ENCODE measurements around the gene LHX6. TPM values are rescaled to one million over a fixed set of nuclear protein-coding genes. Genes with fewer than 3 reads are reported as not detected.

Gene LHX6
- total RNA-seq = not detected

DNA sequence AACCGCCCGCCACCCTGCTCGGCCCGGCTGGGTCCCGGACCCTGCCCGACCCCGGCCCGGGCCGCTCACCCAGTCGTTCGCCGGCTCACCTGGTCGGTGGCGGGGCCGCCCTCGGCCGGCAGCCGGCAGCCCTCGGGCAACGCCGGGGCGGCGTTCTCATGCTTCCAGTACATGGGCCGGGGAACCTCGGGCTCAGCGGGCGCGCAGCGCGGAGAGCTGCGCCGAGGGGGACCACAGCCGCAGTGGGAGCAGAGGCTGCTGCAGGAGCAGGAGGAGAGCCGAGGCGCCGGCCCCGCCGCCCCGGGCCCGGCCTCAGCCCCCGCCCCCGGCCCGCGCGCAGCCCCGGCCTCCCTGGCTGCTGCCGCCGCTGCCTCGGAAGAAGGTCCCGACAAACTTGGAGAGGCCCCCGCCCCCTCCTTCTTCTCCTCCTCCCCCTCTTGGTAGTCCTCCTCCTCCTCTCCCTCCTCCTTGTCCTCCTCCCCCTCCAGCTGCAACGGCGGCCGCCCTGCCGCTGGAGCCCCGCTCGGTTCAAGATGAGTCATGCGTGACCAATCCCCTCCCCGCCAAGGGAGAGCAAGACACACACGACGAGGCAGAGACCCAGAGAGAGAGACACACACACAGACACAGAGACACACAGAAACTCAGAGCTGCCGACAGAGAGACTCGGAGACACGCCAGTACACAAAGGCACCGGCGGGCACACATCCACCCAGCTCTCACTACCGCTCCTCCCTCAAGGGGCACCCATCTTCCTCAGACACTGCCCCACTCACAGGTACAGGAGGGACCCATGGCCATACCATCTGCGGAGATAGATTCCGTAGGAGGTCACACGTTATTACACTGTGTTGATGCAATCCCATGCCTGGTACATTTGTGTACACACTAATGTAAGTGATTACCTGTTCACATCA, at the start of gene LHX6:
Gene LHX6 (minus strand): TSS at position 390 of the 917 bp plus-strand sequence. CDS start 217 bp downstream, at position 173.
- no peak for DNase-seq

DNA sequence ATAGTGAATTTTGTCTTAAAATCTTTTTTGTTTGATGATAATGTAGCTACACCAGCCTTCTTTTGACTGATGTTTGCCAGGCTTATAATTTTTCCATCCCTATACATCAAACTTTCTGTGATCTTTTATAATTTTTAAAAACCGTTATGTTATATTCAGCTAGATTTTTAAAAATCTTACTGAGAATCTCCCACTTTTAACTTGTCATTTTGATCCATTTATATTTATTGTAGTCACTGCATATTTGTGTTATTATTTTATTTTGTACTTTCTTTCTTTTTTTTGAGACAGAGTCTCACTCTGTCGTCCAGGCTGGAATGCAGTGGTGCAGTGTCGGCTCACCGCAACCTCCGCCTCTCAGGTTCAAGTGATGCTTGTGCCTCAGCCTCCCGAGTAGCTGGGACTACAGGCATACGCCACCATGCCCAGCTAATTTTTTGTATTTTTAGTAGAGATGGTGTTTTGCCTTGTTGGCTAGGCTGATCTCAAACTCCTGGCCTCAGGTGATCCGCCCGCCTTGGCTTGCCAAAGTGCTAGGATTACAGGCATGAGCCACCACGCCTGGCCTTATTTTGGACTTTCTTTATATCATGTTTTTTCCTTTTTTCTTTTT, 48.6 kb upstream of the LHX6 start:
- DNase-seq = no peak

DNA sequence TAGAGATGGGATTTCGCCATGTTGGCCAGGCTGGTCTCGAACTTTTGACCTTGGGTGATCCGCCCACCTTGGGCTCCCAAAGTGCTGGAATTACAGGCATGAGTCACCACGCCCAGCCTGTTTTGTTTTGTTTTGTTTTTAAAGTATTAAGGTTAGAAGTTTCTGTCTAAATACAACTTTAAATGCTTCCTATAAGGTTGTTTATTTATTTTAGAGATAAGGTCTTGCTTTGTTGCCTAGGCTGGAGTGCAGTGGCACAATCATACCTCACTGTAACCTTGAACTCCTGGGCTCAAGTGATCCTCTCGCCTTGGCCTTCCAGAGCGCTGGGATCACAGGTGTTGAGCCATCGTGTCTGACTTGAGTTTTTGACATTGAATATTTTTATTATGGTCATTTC, 47.3 kb upstream of the LHX6 start:
- DNase-seq = no peak

DNA sequence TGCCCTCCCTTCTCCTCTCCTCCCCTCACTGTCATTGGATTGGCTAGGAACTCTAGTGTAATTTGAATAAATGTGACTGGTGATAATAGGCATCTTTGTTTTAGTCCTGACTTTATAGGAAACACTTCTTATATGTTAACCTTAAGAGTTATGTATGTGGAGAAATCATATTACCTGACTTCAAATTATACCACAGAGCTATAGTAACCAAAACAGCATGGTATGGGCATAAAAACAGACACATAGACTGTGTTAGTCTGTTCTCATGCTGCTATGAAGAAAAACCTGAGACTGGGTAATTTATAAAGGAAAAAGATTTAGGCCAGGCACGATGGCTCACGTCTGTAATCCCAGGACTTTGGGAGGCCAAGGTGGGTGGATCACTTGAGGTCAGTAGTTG, 45.3 kb upstream of the LHX6 start:
- DNase-seq = no peak

DNA sequence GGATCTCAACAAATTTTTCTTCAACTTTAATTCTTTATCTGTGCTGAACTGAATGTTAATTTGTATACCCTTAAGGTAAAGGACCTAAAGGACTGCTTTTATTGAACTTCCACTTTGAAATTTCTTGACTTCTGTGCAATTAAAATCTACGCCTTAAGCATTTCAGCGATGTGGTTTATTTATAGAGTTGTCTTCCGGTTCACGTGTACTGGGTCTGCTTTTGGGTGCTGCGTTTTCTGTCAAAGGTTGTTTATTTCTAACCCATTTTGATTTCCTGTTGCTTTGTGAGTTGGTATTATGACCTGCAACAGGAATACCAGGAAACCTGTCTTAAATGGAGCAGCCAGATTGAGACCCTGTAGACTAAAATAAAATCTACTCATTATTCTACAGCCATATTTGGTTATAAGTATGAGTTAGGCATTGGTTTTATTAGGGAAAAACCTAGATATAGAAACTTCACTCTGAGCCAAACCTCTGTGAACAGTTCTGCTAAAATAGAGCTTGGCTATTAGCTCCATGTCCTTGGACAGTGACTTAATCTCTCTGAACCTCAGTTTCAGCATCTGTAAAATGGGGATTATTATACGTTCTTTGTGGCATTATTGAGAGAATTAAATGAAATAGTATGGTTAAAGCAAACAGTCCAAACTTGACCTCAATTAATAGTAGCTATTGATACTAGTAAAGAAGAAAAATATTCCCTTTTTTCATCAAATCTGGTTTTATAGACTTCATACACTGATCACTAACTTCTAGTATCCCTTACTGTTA, 39.5 kb upstream of the LHX6 start:
- DNase-seq = no peak

DNA sequence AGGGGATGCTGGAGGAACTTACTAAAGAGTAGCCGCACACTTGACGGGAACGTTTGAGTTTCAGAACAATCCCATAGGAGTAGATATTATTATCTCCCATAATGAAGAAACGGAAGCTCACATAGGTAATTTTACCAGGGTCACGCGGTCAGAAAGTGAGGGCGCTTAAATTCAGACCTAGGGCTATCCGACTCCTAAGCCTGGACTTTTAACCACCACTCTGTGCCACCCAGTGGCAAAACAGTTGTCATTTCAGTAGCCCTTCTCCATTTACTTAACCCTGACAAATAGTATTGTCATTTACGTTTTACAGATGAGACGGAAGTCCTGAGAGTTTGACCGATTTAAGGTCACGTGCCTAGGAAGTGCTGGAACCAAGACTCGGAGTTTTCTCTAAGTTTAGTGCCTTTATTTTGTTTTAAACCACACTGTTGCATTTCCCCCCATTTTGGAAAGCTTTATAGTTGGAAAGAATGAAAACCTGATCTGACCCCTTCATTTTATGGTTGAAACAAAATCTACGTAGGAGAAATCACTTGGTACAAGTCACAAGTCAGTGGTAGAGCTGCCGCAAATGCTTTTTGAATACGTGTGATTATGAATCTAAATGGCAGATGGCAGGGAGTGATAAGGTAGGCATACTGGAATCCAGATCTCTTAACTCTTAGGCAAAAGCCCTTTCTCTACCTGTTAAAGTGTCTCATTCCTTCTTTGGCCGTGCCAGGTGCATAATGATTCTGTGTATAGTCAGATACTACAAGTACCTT, 36.6 kb upstream of the LHX6 start:
- DNase-seq = peak; percentile 2

DNA sequence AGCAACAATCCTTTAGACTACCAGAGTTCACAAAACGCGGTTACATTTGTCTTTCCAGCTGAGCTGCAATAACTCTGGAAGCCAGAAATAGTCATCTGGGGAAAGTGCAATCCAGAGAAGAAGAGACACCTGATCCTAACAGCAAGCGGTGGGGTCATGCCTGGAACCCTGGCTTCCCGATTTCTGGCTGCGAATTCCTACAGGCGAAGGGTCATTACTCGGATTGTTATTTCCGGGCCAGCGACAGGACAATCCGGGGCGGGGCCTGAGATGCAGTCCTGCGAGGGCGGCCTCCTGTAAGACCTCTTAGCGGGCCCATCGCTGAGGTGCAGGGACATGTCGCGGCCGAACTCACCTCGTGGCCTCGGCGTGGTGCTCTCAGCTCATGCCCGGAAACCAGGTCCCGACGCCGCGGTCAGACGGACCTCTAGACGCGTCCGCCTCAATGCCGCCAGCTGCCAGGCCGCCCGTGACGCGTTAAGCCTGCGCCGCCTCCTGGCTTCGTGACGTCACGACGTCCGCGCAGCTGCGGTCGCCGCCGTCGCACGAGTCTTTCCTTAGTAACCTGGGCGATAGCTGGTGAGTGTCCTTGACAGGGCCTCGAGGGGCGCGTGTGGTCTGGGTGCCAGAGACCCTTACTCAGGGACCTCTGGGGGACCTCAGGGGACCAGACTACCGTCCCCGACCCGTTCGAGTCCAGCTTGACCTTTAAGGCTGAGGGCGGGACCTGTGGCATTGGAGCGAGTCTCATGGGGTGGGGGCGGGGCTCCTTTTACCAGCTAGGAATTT, 35.8 kb upstream of the LHX6 start, which contains the start of the genes MRRF and RBM18:
Gene MRRF (plus strand): TSS at position 523 of the 789 bp plus-strand sequence. CDS start 6,010 bp downstream, outside the sequence.
Gene RBM18 (minus strand): TSS at position 481 of the 789 bp plus-strand sequence. CDS start 3,348 bp downstream, outside the sequence.
- peak; percentile 81 for DNase-seq

DNA sequence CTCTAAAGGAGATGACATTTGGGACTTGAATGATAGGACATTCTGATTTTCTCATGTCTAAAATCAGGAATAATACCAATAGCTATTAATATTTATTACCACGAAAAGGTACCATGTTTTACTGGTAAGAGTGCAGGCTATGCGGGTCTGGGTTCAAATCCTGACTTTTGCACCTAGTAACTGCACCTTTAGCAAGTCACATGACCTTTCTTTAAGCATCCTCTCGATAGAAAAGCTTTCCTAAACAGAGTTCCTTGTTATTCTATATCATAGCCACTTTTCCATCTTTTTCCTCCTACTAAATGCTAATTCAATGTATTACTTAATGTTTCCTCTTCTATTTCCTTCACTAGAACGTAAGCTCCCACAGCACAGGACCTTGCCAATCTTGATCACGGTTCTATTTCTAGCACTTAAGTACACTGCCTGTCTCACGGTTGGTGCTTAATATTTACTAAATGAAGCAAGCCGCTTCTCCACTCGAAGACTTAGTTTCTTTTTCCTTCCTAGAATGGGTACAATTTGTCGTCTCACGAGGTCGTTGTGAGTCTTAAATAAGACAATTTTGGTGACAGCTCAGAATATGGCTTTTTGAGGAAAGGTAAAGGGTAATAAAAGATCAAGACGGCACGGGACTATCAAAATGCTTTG, 35.1 kb upstream of the LHX6 start:
- DNase-seq = no peak

DNA sequence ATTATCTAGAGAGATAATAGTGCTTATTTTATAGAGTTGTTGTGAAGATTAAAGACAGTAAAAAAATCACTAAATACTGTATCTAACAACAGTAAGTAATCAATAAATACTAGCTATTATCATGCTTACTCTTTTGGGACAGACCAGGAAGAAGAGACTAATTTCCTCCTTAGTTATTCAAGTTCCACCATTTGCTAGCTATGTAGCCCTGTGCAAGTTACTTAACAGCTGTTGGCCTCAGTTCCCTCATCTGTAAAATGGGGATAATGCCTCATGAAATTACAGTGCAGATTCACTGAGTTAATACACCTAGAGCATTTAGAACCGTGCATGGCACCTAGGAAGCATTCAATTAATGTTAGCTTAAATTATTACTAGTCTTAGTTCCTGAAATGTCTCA, 33.3 kb upstream of the LHX6 start:
- DNase-seq = no peak

DNA sequence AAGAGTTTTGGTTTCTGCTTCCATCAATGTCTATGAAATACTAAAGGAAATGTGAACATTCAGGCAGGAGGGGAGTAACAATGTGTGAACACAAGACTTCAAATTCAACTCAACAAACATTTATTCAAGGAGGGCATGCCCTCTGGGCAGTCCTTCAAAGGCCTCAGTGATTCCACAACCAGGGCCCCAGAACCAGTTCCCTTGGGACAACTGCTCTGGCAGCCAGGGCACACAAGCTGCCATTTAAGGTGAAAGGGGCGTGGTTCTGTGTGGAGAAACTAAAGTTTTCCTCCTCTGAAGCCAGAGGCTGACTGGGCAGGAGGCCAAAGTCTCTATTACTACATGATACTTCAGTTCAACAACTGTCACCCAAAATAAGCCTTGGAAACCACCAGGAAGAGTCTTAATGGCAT, 32.7 kb upstream of the LHX6 start:
- DNase-seq = no peak

DNA sequence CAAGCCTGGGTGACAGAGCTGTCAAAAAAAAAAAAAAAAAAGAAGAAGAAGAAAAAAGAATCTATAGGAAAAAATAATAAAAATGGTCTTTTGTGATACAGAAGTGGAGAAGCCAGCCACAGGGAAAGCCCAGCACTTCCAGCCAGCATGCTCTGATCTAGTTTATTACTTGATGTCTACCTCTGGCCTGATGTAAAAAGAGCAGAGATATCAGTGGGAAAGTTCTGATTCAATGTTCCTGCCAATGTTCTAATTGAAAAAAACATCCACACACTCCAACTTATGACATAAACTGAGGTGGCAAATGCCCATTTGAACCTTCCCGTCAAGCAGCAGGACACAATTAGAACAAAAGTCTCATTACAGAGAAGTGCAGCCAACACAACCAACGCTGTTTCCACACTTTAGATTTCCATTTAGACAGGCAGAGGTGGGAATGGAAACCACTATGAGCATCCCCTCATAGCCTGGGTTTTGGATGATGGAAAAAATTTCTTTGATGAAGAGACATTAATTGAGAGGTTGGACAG, 30.2 kb upstream of the LHX6 start:
- no peak for DNase-seq

DNA sequence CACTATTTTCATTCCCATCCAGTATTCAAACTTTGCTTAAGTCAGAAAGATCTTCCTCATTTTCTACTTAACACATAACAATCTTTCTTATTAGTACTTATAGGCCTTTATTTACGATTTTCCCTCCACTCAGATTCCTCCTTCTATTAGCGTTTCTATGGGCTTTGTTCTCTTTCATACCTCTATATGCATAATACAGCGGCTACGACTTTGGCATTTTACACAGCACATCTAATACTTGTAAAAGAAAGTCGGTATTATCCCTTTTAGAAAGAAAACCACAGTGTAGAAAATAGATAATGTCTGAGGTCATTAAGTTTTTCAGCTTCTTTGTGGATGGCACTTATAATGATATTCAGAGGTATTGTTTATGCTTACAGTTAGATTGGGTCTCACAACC, 27.4 kb upstream of the LHX6 start:
- no peak for DNase-seq

DNA sequence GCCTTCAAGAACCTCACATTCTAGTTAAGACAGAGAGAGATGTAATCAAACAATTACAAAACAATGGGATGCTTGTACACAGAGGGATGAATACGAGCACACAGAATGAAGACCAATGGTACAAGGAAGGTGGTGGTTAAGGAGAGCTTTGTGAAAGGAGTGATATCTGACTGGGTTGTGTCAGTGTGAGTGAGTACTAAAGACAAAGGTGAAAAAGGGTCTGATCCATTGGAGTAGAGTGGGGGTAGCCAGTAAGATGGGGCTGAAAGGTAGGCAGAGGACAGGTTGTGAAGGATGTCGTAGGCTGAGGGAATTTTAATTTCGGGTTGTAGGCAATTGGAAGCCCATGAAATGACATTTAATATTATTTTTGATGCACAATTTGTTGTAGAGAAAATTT, 26.0 kb upstream of the LHX6 start:
- no peak for DNase-seq

DNA sequence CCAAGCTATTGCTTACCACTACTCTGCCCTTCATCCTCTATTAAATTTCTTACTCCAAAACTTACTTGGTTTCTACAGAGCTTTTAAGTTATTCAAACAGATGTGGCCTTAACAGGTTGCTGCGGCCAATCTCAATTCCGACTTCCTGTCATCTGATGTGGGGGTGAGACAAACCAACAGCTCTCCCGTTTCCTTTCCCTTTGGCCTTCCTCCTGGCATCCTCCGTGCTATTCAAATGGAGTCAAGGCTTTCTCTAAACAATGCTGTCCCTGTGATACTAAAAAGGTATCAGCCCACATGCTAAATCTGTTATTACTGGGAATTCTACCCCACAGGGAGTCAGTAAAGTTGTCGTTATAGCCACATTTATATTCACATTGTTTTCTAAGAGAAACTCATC, 24.0 kb upstream of the LHX6 start:
- DNase-seq = no peak

DNA sequence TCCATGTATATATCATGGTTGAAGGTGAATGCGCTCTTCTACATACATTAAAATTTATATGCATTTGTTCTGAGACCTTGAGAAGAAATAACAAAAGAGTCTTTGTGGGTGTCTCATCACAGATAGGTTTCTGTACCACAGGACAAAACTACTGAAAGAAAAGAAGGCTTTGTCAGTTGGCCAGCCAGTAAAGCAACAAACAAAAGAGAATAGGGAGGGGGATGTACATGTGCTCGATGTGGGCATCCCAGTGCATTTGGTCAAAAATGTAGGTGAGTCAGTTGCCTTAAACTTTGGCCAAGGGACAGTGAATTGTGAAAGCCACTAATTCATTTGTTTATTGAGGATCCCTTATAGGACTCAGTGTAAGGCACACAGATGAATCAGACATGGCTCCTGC, 22.6 kb upstream of the LHX6 start:
- DNase-seq = no peak

DNA sequence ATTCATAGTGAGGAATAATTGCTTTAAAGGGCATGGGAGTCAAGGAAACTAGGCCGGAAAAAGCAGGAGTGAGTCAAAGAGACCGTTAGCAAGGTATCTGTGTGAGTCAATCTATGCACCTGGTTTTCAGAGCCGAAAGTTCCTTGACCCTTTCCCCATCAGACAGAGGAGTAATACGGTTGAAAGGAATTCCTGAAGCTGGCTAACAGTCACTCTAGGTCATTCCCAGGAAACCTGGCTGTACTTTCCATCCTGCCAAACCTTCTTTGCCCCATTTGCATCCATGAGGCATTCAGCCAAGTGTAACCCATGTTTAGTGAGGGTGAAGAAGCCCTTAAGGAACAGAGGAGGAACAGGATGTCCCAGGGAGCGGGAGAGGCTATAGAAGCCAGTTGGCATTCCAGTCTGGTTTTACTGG, 19.7 kb upstream of the LHX6 start:
- DNase-seq = no peak

DNA sequence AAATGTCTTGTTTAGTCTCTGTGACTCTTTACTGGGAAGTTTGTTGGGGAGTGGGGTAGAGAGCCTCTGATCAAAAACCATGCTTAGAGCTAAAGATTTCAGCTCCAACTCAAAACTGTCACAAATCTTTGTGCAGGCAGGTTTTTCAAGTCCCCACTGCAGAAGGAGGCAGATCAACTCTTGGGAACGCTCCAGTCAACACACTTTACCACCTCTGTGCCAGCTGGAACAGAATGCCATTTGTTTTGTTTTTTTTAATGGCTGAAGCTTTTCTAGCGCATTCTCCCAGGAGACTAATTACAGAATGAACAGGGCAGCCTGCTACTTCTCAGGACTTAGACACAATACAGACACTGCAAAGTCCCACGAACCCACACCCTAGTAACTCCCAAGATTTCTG, 17.9 kb upstream of the LHX6 start:
- DNase-seq = no peak

DNA sequence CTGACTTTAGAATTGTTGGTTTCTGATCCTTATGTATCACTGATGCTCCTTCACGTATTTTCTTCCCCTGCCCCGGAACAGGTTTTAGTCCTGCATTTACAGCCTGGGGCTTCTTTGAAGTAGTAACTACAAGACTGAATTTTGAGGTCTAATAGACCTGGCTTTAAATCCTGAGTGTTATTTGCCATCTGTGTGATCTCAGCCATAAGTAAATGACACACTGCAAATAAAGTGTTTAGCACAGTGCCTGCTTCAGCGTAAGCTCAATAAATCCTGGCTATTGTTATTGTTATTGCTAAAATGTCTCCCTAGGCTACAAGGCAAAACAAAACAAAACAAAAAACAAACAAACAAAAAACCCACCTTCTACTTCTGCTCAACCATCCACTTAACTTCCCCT, 15.6 kb upstream of the LHX6 start:
- DNase-seq = no peak

DNA sequence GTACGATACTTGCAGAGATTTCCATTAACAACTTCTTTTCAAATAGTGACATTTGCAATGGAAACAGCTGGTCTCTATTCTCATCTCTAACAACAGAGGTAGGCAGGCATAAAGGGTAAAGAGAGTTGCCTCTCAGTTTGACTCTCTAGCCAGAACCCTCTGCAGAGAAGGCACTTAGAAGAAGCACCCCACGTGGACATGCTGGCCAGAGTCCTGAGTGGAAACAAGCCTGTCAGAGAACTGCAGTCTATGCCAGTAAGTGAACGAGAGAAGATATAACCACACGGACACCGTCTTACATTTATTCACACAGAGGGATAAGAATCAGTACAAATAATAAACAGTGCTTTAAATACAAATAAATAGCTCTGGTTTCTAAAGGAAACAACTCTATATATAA, 11.0 kb upstream of the LHX6 start:
- DNase-seq = no peak

DNA sequence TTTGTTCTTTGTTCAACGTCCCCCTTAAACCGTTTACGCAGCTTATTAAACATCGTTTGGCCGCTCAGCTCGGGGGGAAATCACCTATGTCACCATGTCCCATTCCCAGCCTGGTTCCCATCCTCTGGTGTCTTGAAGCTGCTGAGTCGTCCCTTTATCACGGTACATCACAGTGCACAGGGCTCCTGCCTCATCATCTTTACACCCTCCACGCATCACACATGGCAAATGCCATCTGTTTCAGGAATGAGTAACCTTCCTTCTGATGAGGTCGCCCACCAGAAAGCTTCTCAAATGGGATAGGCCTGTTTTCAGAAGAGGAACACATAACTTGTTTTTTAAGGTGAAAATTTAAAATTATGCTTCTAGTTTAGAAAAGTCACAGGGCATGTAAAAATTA, 7.9 kb upstream of the LHX6 start:
- no peak for DNase-seq

All from effector CD4-positive, alpha-beta T cell (primary cell).